SHP77 (cell line): ENCODE results near the gene CLTB.

Source experiments
- DNase-seq, 2 experiments: peaks; one replicate each; lab custom pipeline; 2025; lab: John Stamatoyannopoulos, UW

Gene CLTB

DNA sequence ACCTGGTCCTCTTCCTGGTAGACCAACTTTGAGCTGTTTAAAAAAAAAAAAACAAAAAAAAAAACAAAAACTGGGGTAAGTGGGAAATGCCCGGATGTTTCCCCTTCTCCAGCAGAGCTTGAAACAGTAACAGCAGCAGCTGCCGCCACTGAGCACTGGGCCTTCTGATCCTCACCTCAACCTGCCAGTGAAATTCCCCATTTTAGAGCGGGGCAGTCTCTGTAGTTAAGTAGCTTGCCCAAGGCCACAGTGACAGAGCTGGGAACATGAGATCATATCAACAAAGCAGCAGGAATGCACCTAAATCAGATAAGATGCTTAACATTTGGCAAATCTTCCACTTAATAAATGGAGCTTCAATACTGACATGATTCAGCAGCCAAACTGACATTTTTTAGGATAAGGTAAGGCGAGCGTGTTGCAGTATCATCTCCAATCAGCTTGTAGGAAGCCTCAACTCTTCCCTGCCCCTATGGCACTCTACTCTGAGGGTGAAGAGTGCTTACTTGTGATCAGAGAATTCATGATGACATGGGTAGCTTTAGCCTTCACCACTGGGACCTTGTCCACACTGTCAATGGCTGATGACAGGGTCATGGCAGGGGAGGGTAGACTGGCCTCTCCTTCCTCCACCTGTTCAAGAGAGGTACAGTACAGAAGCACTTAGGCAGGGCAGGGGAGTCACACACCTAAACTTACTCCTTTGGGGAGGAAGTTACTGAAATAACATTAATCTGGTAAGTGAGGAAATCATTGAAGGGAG lies 64.0 kb downstream of the CLTB start:
- no peak for DNase-seq

GRCh38 chr5:176350416-176350815 lies 65.9 kb downstream of the CLTB start:
- DNase-seq: no peak

- no peak for DNase-seq
These were observed 73.4 kb downstream of the CLTB start for GRCh38 chr5:176342766-176343458.
